ENCODE data around the gene JAKMIP3.

- TF ChIP-seq GATA2 (CRISPR knock-in tag; IDR thresholded peaks at IDR 0.05): no peak
- TF ChIP-seq, protein P1, sequence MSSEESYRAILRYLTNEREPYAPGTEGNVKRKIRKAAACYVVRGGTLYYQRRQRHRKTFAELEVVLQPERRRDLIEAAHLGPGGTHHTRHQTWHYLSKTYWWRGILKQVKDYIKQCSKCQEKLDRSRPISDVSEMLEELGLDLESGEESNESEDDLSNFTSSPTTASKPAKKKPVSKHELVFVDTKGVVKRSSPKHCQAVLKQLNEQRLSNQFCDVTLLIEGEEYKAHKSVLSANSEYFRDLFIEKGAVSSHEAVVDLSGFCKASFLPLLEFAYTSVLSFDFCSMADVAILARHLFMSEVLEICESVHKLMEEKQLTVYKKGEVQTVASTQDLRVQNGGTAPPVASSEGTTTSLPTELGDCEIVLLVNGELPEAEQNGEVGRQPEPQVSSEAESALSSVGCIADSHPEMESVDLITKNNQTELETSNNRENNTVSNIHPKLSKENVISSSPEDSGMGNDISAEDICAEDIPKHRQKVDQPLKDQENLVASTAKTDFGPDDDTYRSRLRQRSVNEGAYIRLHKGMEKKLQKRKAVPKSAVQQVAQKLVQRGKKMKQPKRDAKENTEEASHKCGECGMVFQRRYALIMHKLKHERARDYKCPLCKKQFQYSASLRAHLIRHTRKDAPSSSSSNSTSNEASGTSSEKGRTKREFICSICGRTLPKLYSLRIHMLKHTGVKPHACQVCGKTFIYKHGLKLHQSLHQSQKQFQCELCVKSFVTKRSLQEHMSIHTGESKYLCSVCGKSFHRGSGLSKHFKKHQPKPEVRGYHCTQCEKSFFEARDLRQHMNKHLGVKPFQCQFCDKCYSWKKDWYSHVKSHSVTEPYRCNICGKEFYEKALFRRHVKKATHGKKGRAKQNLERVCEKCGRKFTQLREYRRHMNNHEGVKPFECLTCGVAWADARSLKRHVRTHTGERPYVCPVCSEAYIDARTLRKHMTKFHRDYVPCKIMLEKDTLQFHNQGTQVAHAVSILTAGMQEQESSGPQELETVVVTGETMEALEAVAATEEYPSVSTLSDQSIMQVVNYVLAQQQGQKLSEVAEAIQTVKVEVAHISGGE (CRISPR knock-in tag; IDR thresholded peaks at IDR 0.05): no peak
- TF ChIP-seq CTCF (IDR thresholded peaks at IDR 0.05 in 2 of 3, conservative IDR thresholded peaks at IDR 0.05 in 1 of 3; ENCODE audit: insufficient read depth in 2 of 3, low read depth in 1 of 3, low read length in 3 of 3): no peak
- no peak for TF ChIP-seq MXI1 (IDR thresholded peaks at IDR 0.05; ENCODE audit: low read depth, low read length)
- no peak for TF ChIP-seq SRF (CRISPR knock-in tag; IDR thresholded peaks at IDR 0.05)
- TF ChIP-seq GABPB1 (CRISPR knock-in tag; IDR thresholded peaks at IDR 0.05): no peak
- TF ChIP-seq POLR2A (conservative IDR thresholded peaks at IDR 0.05): no peak
- TF ChIP-seq NBN (IDR thresholded peaks at IDR 0.05; ENCODE audit: low read depth): no peak
- TF ChIP-seq, protein P2, sequence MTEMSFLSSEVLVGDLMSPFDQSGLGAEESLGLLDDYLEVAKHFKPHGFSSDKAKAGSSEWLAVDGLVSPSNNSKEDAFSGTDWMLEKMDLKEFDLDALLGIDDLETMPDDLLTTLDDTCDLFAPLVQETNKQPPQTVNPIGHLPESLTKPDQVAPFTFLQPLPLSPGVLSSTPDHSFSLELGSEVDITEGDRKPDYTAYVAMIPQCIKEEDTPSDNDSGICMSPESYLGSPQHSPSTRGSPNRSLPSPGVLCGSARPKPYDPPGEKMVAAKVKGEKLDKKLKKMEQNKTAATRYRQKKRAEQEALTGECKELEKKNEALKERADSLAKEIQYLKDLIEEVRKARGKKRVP (CRISPR knock-in tag; IDR thresholded peaks at IDR 0.05): no peak
- TF ChIP-seq TRIM28 (IDR thresholded peaks at IDR 0.05): no peak
- TF ChIP-seq ATF1 (CRISPR knock-in tag; IDR thresholded peaks at IDR 0.05): no peak
- no peak for TF ChIP-seq ATF1 (tag; IDR thresholded peaks at IDR 0.05)
- TF ChIP-seq CBX8 (IDR thresholded peaks at IDR 0.05; ENCODE audit: borderline replicate concordance, extremely low read depth, low read depth, low read length, poor library complexity, severe bottlenecking): no peak
- no peak for TF ChIP-seq ZNF217 (CRISPR knock-in tag; IDR thresholded peaks at IDR 0.05)
These were observed 33.8 kb downstream of the JAKMIP3 start for GRCh38 chr10:132099389-132100090.

Measured in K562 (cell line).